HG03439 (cell line): ENCODE data around the gene NR1D1.
A peak's percentile ranks its signal among the peaks of the same experiment; 100 is the strongest.

Source experiments
- ATAC-seq: cut with Tn5 transposase; IDR thresholded peaks from one replicate; pipeline ENCODE4 v1.9.1; 2021; ENCODE audit warnings: mild to moderate bottlenecking, moderate library complexity; ENCODE audit not compliant: unreplicated experiment

Gene NR1D1

GRCh38 chr17:40111221-40112128 lies 11.1 kb upstream of the NR1D1 start:
- no peak for ATAC-seq

DNA sequence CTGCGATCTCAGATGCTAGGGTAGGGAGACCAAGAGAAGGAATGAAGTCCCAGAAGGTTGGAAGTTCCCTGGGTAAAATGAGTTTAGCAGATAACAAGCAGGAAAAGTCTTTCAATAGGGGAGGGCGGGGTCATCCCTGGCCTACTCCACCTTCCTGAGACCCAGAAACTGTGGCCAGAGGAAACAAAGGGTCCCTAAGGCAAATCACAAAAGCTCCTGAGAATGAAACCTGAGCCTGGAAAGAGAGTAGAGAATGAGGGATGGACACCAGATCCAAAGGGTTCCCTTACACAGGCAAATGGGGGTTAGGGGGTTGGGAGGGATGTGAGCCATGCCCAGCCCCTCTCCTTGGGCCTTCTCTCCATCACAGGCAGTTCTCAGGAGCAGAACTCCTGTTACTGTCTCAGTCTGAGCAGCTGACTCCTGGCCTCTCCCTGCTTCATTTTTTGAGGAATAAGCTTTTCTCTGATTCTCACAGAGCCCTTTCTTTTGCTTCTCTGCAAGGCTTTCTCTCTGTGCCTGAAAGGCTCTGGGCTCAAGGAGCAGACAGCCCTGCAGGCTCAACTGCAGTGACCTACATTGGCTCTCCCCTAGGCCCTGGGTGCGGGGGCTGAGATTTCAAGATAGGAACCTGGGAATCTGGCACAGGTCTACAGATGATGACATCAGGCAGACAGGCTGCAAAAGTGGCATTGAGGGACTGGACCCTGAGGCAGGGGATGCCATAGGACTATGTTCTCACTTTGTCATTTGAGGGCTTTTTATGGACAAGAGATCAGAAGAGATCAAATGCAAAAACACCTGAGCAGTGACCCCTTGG lies 9.8 kb upstream of the NR1D1 start:
- ATAC-seq: no peak

- no peak for ATAC-seq
These were observed 8.8 kb upstream of the NR1D1 start for GRCh38 chr17:40108970-40109824.

DNA sequence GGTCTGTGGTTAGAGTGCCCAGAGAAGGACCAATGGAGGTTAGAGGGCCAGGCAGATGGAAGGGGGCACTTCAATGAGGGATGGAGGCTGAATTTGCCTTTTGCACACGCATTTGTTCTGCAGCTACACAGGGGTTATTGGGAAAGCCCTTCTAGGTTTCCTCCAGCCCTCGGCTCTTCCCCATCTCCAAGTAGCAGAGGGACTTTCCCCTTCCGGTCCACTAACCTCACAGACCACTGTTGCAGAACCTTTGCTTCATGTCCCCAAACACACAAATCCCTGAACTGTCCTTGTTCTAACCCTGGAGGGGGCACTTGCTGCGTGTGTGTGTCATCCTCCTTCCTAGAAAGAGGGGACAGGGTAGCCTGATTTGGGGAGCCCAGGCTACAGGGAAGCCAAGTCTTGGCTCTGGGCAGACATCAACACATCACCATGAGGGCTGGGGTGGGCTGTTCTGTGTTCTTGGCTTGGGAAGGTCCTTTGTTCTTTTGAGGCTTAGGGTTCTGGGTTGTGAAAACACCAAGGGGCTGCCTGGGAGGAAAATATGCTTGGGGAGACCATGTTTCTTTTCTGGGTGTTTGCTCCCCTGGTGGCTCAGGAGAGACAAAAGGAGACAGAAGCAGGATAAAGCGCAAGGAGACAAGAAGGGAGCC lies 7.3 kb upstream of the NR1D1 start:
- no peak for ATAC-seq

DNA sequence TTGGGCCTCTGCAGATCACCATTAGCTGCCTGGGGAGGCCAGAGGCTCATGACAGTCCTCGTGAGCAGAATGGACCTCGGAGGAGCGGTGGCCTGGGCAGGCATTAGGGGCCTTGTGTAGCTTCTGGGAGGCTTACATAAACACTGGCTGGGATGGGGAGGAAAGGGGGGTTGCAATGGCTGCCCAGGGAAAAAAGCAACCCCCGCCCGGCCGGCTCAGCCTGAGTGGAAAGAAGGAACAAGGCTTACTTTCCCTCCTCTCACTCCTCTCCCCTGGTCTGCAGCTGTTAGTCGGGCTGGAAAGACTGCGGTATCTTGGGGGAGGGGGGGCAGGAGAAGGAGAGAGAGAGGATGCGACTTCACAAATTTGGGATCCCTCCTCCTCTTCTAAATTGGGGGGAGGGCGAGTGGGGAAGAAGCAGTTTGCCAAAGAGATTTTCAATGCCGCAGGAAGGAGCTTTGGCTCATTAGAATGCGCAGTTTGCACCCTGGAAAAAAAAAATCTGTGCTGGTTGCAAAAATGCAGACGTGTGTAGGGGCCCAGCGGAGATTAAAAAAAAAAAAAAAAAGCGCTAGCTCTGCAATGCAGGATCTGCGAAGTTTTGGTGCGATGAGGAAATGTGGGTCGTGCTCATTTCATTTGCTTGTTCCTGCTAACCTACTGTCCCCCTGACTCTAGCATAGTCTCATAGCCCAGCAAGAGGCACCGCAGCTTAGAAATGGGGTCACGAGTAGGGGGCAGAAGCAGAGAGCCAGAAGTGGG lies 6.6 kb upstream of the NR1D1 start:
- no peak for ATAC-seq

DNA sequence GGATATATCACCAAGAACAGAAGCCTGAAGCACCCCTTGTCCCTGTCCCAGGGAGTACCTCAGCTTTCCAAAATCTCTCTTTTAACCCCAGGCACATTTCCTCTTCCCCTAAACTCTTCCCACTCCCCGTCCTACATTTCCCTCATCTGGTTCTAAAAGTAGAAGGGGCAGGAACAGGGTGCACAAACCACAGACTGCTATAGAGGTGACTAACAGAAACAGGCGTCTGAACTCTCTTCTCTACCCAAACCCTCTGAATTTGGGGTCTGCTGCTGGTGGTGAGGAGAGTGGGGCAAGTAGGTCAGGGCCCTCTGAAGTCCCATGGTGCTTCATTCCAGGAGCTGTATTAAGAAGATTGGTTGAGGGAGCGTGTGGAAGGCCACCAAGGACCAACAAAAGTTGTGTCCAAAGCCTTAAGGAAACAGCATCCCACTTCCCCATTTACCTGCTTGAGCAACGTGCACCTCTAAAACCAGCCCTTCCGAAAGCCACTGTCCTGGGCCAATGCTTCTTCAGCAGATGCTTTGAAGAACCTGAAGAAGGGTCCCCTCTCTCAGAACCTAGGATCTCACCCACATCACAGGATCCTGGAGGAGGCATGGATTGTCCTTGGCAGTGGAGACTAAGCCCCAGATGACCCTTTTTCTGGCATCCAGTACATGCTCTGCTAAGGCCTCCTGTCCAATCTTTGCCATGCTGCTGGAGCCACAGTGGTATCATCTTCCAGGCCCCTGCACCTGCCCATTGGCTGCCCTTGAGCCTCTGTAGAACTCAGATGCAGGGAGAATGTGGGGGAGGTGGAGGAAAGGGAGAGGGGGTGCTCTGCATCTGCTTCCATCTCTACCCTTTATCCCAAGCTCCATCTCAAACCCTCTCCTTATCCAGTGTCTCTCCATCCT lies 5.7 kb upstream of the NR1D1 start:
- no peak for ATAC-seq

DNA sequence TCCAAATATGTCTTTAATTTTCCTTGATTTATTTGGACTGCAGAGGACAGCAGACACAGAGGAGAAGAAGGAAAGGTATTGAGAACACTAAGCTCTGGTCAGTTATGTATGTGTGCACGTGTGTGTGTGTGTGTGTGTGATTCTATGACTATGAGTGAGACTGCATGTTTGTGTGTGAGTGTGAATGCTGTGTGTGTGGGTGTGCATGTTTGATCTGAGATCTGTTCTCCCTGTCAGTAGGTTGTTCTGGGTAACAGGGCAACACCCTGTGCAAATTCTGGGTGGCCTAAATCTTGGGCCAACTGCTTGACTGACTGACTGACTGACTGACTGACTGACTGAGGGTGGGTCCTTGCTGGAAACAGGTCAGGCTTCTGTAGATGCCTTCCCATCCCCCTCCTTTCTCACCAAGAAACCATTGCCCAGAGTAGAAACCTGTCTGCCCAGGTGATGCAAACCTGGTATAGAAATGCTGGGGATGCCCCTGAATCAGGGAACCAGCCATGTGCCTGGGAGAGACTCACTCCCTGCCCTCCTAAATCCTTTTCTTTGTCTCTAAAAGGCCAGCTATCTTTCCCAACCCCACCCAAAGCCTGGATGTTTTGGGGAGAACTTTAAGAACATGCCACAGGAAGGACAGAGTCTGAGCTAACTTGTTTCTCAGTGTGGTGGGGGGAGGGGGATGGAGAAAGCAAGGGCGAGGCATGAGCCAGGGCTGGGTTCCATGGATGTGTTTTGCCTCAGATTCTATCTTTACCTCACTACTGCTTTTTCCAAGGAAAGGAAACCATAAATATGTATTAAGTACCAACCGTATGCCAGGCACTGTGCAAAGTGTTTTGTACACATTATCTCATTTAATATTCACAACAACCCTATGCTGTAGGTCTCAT lies 4.5 kb upstream of the NR1D1 start:
- no peak for ATAC-seq

DNA sequence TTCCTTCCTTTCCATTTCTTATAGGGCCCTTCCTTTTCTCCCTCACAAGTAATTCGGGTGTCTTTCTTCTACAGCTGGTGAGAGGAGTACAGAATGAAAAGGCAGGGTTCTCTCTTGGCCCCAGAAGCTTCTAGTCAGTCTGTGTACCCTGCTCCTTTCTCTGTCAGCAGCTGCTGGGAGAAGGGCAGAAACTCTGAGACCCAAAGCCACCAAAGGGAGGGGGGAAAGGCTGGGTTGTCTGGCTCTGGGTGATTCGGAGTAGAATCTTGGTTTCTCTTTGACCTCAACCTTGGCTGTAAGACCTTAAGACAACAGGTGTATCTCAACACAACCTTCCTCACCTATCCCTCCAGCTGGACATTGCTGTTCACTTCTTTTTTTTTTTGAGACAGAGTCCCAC lies 3.3 kb upstream of the NR1D1 start:
- ATAC-seq: no peak

GRCh38 chr17:40103071-40103661 lies 2.8 kb upstream of the NR1D1 start:
- no peak for ATAC-seq

DNA sequence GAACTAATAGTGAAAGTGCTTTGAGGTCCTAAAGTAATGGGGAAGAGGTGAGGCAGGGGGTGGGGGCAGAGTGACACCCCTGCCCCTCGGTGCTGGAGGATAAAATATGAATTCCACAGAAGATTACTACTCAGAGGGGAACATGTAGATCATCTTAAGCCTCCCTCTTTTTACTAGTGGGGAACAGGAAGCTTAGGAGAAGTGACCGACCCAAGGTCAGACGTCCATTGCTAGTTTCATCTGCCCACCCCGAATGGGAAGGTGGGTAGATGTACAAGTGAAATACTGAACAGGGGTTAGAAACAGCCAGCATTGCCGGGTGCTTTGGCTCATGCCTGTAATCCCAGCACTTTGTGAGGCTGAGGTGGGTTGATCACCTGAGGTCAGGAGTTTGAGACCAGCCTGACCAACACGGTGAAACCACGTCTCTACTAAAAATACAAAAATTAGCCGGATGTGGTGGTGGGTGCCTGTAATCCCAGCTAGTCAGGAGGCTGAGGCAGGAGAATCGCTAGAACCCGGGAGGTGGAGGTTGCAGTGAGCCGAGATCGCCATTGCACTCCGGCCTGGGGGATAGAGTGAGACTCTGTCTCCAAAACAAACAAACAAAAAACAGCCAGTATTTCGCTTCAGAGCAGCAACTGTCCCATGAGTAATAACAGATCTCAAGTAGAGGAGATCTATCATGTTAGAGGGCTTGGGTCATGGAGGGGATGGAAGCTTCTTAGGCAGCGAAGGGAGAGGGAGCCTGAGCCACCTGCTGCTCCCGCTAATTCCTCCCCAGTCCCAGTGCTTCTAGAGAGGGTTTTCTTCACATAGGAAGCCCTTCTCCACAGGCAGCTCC lies 1.2 kb upstream of the NR1D1 start:
- ATAC-seq: no peak

DNA sequence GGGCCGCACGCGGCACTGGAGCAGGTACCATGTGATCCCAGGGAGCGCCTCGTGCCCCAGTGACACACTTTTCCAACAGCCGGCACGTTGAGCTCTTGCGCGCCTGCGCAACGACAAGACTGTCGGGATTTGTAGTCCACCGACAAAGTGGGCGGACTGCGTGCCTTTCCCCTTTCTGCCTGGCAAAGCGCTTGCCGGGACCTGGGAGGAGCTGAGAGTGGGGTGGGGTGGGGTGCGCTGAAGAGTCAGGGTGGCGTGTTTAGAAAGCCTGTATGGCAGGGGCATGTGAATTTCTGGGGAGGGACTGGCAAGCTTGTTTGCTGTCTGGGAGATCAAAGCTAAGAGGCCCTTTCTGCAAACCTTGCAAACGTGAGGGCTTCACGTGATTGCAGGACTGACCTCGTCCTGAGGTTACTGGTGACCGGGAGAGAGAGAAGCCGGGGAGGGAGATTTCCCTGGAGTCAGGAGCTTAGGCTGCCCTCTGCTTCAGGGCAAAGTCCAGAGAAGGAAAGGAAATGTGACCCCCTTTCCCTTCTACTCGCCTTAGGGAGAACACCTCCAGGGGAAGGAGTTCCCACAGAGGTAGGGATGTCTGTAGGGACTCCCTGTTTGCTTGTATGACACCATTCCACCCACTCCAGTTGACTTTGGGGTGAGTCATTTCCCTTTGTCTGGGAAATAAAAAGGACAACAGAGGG lies 429 bp upstream of the NR1D1 start:
- peak; percentile 30 for ATAC-seq

DNA sequence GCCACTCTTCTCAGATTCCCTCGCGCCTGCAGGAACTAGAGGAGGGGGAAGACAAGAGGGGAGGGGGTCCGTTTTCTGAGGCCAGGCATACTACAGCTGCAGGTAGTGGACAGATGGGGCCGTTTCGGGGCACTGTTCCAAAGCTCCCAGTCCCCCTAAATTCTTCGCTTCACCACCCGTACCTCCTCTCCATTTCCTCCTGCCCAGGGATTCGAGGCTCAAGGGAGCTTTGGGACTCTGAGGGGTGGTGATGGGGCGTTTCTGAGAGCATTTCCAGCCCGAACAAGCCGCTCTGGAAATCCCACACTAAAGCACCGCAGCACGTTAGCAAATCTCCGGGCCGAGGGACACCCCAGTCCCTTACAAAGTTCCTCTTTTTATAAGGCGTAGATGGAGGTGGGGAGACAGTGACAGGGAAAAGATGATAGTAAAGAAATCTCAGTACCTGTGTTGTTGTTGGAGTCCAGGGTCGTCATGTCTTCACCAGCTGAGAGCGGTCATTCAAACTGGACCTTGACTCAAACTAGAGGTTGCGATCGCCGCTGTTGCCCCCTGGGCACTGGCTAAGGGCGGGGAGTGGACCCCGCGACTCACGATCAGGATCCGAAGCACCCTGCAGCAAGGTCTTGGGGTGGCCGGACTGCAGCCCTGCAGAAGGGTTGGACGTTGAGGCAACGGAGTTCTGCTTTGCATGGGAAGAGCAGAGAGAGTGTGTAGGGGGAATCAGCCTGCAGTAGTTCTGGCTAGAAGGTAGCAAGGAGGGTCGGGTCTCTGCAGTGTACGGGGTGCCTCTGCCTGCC lies 570 bp downstream of the NR1D1 start:
- no peak for ATAC-seq

- peak; percentile 68 for ATAC-seq
These were observed 1.4 kb downstream of the NR1D1 start for GRCh38 chr17:40098846-40099618.
